GM19025 (cell line): ENCODE results near the gene SIGLEC9.

ENCODE experiments used
- ATAC-seq: cut with Tn5 transposase; IDR thresholded peaks from one replicate; pipeline ENCODE4 v1.9.1; 2021; ENCODE audit warnings: mild to moderate bottlenecking, low read depth, moderate library complexity; ENCODE audit not compliant: unreplicated experiment

SIGLEC9 gene

GRCh38 chr19:51096473-51097165, 28.1 kb upstream of the SIGLEC9 start:
- ATAC-seq, result no peak

DNA sequence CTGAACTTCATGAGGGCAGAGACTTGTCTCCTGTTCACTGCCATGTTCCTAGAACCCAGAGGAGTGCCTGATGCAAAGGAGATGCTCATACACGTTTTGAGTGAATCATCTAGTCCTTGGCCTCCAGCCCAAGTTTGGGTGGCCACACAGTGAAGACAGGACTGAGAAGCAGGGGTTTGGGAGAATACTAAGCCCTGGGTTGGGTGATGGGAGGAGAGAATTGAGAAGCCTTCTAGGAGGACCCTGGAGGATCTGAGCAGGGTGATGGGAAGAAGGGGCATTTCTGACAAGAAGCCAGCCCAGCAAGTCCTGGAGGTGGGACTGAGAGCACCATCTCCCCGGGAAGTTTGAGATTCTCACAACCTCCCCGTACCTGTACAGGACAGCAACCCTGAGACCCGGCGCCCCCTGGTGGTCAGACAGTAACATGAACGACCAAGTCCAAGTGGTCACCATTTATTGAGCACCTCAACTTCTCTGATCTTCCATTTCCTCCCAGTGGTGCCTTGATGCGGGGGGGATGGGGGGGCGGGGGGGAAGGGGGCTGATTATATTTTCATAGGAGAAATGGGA, 27.5 kb upstream of the SIGLEC9 start:
- ATAC-seq, result no peak

DNA sequence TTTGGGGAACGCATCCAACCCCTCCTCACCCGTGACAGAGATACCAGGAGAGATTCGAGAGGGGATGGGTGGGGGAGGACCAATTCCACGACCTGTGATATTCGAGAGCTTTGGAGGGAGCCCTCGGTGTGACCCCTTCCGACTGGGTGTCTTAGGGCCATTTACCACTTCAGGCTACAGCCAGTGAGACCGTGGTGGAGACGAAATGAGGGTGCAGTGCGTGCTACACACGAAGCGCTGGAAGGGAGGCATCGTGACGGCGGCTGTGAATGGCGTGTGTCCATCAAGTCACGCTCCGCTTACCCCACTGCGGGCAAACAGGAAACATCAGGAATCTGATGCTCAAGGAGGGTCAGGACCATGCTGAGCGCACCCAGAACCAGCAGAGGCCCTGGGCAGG, 26.9 kb upstream of the SIGLEC9 start:
- no peak for ATAC-seq

DNA sequence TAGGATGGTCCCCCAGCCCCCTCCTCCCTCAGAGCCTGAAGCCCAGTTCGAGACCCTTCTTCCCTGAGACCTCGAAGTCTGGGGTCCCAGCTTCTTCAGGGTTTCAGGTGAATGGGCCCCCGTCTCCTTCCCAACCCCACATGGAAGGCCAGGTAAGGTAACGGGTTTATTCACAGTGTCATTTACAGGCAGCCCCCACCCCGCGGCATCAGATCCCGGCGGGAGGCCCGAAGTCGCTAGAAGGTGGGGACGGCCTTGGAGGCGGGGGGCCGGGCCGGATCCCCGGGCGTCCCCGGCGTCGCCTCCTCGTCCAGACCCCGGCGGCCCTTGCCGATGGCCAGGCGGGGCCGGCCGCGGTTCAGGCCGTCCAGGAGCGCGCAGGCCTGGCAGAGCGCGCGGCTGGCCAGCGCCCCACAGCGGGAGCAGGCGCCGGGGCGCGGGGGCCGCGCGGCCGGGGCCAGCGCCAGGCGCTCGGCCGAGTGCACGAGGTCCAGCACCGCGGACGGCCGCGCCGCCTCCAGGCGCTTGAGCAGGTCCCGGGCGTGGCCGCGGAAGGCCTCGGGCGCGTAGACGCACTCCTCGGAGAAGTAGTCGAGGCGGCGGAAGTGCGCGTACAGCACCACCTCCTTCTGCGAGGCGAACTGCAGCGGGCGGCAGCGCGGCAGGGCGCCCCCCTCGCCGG, 26.2 kb upstream of the SIGLEC9 start:
- no peak for ATAC-seq

- no peak for ATAC-seq
Measured at GRCh38 chr19:51099047-51099382, 25.7 kb upstream of the SIGLEC9 start.

DNA sequence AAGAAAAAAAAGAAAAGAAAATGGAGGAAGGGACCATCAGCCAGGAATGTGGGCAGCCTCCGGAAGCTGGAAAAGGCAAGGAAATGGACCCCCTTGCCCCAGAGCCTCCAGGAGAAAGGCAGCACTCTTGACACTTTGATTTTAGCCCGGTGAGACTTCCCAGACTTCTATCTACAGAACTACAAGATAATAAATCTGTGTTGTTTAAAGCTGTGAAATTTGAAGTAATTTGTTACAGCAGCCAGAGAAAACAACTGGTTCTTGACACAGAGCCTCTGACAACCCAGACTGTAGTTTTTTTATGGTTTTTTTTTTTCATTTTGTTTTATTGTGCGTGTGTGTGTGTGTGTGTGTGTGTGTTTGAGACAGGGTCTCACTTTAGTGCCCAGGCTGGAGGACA, 24.1 kb upstream of the SIGLEC9 start:
- no peak for ATAC-seq

GRCh38 chr19:51101171-51101865, 23.4 kb upstream of the SIGLEC9 start:
- no peak for ATAC-seq

GRCh38 chr19:51102991-51103390, 21.7 kb upstream of the SIGLEC9 start:
- ATAC-seq, result no peak

DNA sequence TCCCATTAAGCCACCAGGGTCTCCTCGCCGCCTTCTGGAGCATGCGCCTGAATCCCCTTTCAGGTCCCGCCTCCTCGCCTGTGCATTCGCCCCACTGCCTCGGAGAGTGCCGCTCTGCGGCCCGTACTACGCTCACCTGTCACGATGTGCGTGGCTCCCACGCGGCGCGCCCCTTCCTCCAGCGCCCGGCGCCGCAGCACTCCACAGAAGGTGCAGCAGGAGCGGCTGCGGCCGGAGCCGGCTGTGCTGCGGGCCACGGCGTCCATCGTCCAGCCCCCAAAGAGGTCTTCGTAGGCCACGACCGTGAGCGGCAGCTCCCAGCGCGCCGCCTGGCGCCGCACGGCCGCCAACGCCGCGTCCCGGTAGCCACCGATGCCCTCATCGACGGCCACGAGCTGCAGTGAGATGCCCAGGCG, 20.8 kb upstream of the SIGLEC9 start:
- no peak for ATAC-seq

- ATAC-seq, result no peak
Measured at GRCh38 chr19:51107406-51108065, 17.2 kb upstream of the SIGLEC9 start.

DNA sequence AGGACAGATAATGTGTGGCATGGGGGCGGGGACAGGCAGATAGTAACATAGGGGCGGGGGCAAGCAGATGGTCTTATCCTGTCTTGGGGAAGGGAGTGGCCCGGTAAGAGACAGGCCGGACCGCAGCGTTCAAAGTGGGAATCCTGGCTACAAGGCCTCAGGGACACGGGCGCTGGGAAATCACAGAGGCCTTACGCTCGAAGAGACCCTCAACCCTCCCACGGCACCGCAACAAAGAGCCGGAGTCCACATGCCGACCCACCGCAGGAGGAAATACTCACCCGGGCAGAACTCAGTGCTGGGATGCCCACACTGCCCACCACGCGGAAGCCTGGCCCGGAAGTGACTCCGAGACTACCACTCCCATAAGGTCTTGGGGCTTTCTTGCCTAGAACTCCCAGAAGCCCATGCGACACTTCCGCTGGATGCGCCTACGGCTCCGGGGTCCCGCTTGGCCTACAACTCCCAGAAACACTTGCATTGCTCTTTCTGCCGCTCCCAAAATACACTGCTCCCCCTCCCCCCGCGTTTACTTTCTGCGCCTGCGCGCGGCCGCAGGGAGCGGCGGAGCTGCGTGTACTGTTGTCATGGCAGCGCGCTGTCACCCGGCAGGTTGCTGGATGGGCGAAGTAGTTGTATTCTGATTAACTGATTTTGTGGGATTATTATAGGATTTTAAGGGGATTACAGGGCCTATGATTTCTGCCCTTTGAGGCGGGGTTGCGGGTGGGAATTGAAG, 16.5 kb upstream of the SIGLEC9 start, which contains the start of gene CTU1:
Gene CTU1 (minus strand): TSS at position 344 of the 739 bp plus-strand sequence. CDS start 3,840 bp downstream, outside the sequence.
- peak; percentile 95 for ATAC-seq

DNA sequence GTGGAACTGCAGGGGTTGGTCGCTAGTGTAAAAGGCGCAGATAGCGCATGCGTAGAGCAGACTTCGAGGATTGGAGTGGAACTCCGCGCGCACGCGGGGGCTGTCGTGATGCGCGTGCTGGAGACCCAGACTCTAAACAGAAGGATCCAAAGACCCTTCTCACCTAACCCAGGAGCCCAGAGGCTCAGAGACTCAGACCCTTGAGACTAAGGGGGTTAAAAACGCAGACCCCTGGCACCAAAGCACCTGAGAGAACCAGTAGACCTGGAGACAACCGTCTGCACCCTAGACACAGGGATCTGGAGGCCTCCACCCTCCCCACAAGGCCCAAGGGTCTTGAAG, 15.9 kb upstream of the SIGLEC9 start:
- peak; percentile 11 for ATAC-seq

- no peak for ATAC-seq
Measured at GRCh38 chr19:51110666-51110971, 14.1 kb upstream of the SIGLEC9 start.

GRCh38 chr19:51111606-51112005, 13.1 kb upstream of the SIGLEC9 start:
- no peak for ATAC-seq

- ATAC-seq, result no peak
Measured at GRCh38 chr19:51114087-51114729, 10.5 kb upstream of the SIGLEC9 start.

- no peak for ATAC-seq
Measured at GRCh38 chr19:51116736-51117286, 7.9 kb upstream of the SIGLEC9 start.

- ATAC-seq, result no peak
Measured at GRCh38 chr19:51119101-51119500, 5.6 kb upstream of the SIGLEC9 start.

DNA sequence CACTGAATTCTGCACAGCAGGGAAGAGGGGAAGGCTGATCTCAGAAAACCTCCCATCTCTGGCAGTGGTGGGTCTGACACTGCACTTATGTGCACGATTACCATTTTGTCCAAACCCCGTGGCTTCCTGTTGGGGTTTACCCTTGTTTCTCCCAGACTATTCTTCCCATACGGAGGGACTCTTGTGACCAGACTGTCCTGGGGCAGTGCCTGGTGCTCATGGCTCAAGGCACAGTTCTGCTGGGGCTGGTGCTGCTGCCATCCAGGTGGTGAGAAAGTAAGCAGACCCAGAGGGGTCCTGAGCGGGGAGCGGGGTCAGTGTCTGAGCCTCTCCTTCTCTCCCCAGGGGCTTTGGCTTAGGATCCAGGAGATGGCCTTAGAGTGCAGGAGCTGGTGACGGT, 5.1 kb upstream of the SIGLEC9 start:
- ATAC-seq, result no peak

GRCh38 chr19:51120160-51120559, 4.5 kb upstream of the SIGLEC9 start:
- no peak for ATAC-seq

DNA sequence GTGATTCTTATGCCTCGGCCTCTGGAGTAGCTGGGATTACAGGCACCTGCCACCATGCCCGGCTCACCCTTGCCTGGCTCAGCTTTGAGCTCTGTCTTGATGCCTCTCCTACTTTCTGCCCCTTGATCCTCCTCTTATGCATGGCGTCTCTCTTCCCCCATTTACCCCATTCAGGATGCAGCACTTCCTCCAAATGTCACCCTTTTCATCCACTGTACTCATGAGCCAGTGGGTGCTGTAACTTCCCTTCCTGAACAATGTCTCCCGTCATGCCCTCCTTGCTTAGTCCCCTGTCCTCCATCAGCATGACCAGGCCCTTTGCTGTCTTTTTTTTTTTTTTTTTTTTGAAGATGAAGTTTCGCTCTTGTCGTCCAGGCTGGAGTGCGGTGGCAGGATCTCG, 3.4 kb upstream of the SIGLEC9 start:
- ATAC-seq, result no peak
